HepG2 (cell line): ENCODE measurements around the gene CHCHD5. TPM values are rescaled to one million over a fixed set of nuclear protein-coding genes. Genes with fewer than 3 reads are reported as not detected.

Experiments used
- DNMT3B ChIP-seq: conservative IDR thresholded peaks from 2 replicates; pipeline ENCODE4 v1.6.1; 2016; ENCODE audit warnings: missing biosample characterization, control low read depth
- EP300 ChIP-seq, 3 experiments: sonication (generic) in 1 of 3; formaldehyde crosslinking in 1 of 3; IDR thresholded peaks; 2 replicates each; pipeline versions ENCODE4 v1.5.1 to v1.6.1; 2011 to 2020; ENCODE audit warnings: low read depth in 2 of 3, low read length in 2 of 3, borderline replicate concordance in 1 of 3, improper control_type of control experiment in 1 of 3, mild to moderate bottlenecking in 1 of 3, missing genetic modification reagents in 1 of 3, moderate library complexity in 1 of 3
- HIC2 ChIP-seq: sonication (generic); formaldehyde crosslinking; IDR thresholded peaks from 2 replicates; pipeline ENCODE4 v1.9.0; 2022; ENCODE audit warnings: low read depth, missing genetic modification reagents
- KDM4B ChIP-seq: sonication (generic); formaldehyde crosslinking; IDR thresholded peaks from 2 replicates; pipeline ENCODE4 v1.4.0; 2020; ENCODE audit warnings: missing genetic modification reagents
- NONO ChIP-seq, 2 experiments: fragments of 450-650 bp in 1 of 2; sonication (generic) in 1 of 2; formaldehyde crosslinking in 1 of 2; IDR thresholded peaks in 1 of 2; conservative IDR thresholded peaks in 1 of 2; 2 replicates each; pipeline versions ENCODE4 v1.6.1 to v1.8.0; 2017 to 2022; ENCODE audit warnings: mild to moderate bottlenecking in 1 of 2, missing genetic modification reagents in 1 of 2, moderate library complexity in 1 of 2
- TFE3 ChIP-seq: IDR thresholded peaks from 2 replicates; pipeline ENCODE4 v1.6.1; 2016
- ZBTB33 ChIP-seq: sonication (generic); formaldehyde crosslinking; IDR thresholded peaks from 2 replicates; pipeline ENCODE4 v1.4.0; 2020; ENCODE audit warnings: missing genetic modification reagents
- ZMYM2 ChIP-seq: sonication (generic); formaldehyde crosslinking; IDR thresholded peaks from 2 replicates; pipeline ENCODE4 v1.8.0; 2022; ENCODE audit warnings: mild to moderate bottlenecking, missing genetic modification reagents
- ZNF468 ChIP-seq: sonication (generic); formaldehyde crosslinking; IDR thresholded peaks from 2 replicates; pipeline ENCODE4 v1.8.0; 2022; ENCODE audit warnings: mild to moderate bottlenecking, moderate library complexity, missing genetic modification reagents
- ZNF687 ChIP-seq: sonication (generic); formaldehyde crosslinking; IDR thresholded peaks from 2 replicates; pipeline ENCODE4 v1.5.1; 2020; ENCODE audit warnings: mild to moderate bottlenecking, missing genetic modification reagents, moderate library complexity
- polyA plus RNA-seq, 8 experiments: library from polyadenylated mRNA; depleted of rRNA in 3 of 8; stranded (reverse) in 7 of 8; unstranded in 1 of 8; fragments of >200 nt; fragmentation: Illumina TruSeq in 4 of 8; extraction: Trizol in 4 of 8; gene quantifications; 2 replicates each; pipeline versions ENCODE4 v1.2.1 to v1.2.3, GENCODE V29; 2011 to 2016; ENCODE audit warnings: low read depth in 4 of 8, missing spikeins in 1 of 8, mixed read lengths in 1 of 8; ENCODE audit not compliant: insufficient read depth in 1 of 8
- total RNA-seq, 5 experiments: library from RNA; depleted of rRNA; stranded (reverse); fragments of >200 nt; fragmentation: Illumina TruSeq; extraction: Trizol; gene quantifications; 2 replicates each; pipeline ENCODE4 v1.2.3, GENCODE V29; 2016; ENCODE audit warnings: low read depth in 1 of 5
- TF ChIP-seq, protein P1 (sequence below): sonication (generic); formaldehyde crosslinking; conservative IDR thresholded peaks from 2 replicates; pipeline ENCODE4 v1.4.0; 2020; ENCODE audit warnings: missing genetic modification reagents
- TF ChIP-seq, protein P2 (sequence below): sonication (generic); formaldehyde crosslinking; IDR thresholded peaks from 2 replicates; pipeline ENCODE4 v1.4.0; 2020; ENCODE audit warnings: missing genetic modification reagents, borderline replicate concordance

Gene CHCHD5
- total and polyA plus RNA-seq, 2 of the 13 experiments (the other 11 are each of a cell fraction or from before 2014, with no cell fraction given) = 19.0 to 23.9 TPM

DNA sequence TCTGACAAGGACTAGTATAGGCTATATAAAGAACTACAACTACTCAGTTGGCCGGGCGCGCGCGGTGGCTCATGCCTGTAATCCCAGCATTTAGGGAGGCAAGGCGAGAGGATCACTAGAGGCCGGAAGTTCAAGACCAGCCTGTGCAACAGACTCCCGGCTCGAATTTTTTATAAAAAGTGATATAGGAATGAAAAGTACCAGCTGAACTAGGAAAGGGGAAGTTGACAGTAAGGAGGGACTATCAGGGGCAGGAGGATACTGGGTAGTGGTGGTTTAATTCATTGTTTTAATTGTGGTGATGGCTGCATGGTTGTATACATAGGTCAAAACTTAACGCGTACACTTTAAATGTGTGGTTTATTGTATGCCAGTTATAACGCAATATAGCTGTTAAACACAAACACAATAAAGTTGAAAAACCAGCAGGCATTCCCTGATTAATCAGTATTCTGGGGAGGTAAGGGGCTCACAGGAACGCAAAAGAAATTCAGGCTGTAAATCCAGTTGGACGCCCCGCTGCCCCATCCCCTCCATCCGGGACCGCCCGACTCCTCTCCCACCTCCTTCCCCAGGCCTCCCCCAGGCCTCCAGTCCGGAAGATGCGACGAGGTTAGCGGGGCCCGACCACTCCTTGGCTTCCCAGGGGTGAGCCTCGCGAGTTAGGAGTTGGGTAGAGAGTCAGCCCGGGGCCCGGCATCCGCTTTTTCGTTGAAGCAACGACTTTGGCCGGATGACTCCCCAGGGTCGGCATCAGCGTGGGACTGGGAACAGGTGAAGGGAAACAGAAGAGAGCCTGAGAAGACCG is 42.9 kb upstream of the CHCHD5 start (continued):
- TF ChIP-seq, protein P1, sequence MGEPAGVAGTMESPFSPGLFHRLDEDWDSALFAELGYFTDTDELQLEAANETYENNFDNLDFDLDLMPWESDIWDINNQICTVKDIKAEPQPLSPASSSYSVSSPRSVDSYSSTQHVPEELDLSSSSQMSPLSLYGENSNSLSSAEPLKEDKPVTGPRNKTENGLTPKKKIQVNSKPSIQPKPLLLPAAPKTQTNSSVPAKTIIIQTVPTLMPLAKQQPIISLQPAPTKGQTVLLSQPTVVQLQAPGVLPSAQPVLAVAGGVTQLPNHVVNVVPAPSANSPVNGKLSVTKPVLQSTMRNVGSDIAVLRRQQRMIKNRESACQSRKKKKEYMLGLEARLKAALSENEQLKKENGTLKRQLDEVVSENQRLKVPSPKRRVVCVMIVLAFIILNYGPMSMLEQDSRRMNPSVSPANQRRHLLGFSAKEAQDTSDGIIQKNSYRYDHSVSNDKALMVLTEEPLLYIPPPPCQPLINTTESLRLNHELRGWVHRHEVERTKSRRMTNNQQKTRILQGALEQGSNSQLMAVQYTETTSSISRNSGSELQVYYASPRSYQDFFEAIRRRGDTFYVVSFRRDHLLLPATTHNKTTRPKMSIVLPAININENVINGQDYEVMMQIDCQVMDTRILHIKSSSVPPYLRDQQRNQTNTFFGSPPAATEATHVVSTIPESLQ = peak; percentile 5; the same call in 1 of the 2 replicates
- 0 out of 2 replicates have a peak, but pooled peaks have one; percentile 61 for TF ChIP-seq ZNF468 (CRISPR knock-in tag)
- TF ChIP-seq, protein P2, sequence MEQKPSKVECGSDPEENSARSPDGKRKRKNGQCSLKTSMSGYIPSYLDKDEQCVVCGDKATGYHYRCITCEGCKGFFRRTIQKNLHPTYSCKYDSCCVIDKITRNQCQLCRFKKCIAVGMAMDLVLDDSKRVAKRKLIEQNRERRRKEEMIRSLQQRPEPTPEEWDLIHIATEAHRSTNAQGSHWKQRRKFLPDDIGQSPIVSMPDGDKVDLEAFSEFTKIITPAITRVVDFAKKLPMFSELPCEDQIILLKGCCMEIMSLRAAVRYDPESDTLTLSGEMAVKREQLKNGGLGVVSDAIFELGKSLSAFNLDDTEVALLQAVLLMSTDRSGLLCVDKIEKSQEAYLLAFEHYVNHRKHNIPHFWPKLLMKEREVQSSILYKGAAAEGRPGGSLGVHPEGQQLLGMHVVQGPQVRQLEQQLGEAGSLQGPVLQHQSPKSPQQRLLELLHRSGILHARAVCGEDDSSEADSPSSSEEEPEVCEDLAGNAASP (CRISPR knock-in tag) = no peak
- no peak for TF ChIP-seq NONO (IDR thresholded peaks at IDR 0.05)
- TF ChIP-seq NONO (CRISPR knock-in tag; conservative IDR thresholded peaks at IDR 0.05) = no peak; the same call in none of the 2 replicates
- TF ChIP-seq EP300 (IDR thresholded peaks at IDR 0.05; ENCODE audit: low read depth in 2 of 2, low read length in 2 of 2) = 0 out of 4 replicates have a peak, but pooled peaks of 1 of the 2 experiments have one; percentile 3
- TF ChIP-seq EP300 (CRISPR knock-in tag; IDR thresholded peaks at IDR 0.05; ENCODE audit: borderline replicate concordance) = no peak
- TF ChIP-seq ZBTB33 (CRISPR knock-in tag) = peak; percentile 96
- no peak for TF ChIP-seq TFE3 (CRISPR knock-in tag)
- 0 out of 2 replicates have a peak, but pooled peaks have one; percentile 17 for TF ChIP-seq DNMT3B (CRISPR knock-in tag)
- TF ChIP-seq KDM4B (CRISPR knock-in tag) = 0 out of 2 replicates have a peak, but pooled peaks have one; percentile 16
- 0 out of 2 replicates have a peak, but pooled peaks have one; percentile 21 for TF ChIP-seq ZMYM2
- no peak for TF ChIP-seq ZNF687 (CRISPR knock-in tag)
- no peak for TF ChIP-seq HIC2 (CRISPR knock-in tag)
